Gastroesophageal sphincter (tissue), 4 donors: ENCODE results near the gene SLC7A1. TPM values are rescaled to one million over a fixed set of nuclear protein-coding genes. Genes with fewer than 3 reads are reported as not detected.

Experiments
- ATAC-seq: fragments of 150-250 bp; one replicate; pipeline ENCODE4 v1.9.1; 2016; ENCODE audit warnings: mild to moderate bottlenecking, moderate library complexity
- H3K27ac ChIP-seq, 4 donors: fragments of 200-600 bp; sonication (generic) in 3 of 4; 1 replicate in 3 of 4; 2 replicates in 1 of 4; pipeline ENCODE4 v1.5.1; 2016 to 2019
- H3K27me3 ChIP-seq: fragments of 200-600 bp; sonication (generic); one replicate; pipeline ENCODE4 v1.5.1; 2019
- H3K36me3 ChIP-seq, 2 donors: fragments of 200-600 bp; sonication (generic); one replicate each; pipeline ENCODE4 v1.5.1; 2019; ENCODE audit warnings: control low read depth in 1 of 2
- H3K4me1 ChIP-seq, 3 donors: fragments of 200-600 bp; sonication (generic); 1 replicate in 2 of 3; 2 replicates in 1 of 3; pipeline ENCODE4 v1.5.1; 2016 to 2019; ENCODE audit warnings: control low read depth in 2 of 3
- H3K4me3 ChIP-seq, 2 donors: fragments of 200-600 bp; sonication (generic); one replicate each; pipeline ENCODE4 v1.5.1; 2019; ENCODE audit warnings: mild to moderate bottlenecking in 1 of 2, moderate library complexity in 1 of 2
- H3K9me3 ChIP-seq, 3 donors: fragments of 200-600 bp; sonication (generic); one replicate each; pipeline ENCODE4 v1.5.1; 2017 to 2019; ENCODE audit warnings: control low read depth in 2 of 3
- CTCF ChIP-seq, 4 experiments: fragments of 200-600 bp in 2 of 4; fragments of 450-650 bp in 2 of 4; sonication (generic) in 1 of 4; IDR thresholded peaks; one replicate each; pipeline ENCODE4 v1.5.1; 2017 to 2019; ENCODE audit warnings: antibody characterized with exemption in 4 of 4, mild to moderate bottlenecking in 2 of 4, moderate library complexity in 2 of 4
- EP300 ChIP-seq: sonication (generic); formaldehyde crosslinking; IDR thresholded peaks from one replicate; pipeline ENCODE4 v1.6.1; 2017; ENCODE audit warnings: antibody characterized with exemption, mild to moderate bottlenecking
- POLR2A ChIP-seq, 2 donors: fragments of 450-650 bp; IDR thresholded peaks; one replicate each; pipeline ENCODE4 v1.6.1; 2017; ENCODE audit warnings: antibody characterized with exemption in 2 of 2, mild to moderate bottlenecking in 2 of 2, moderate library complexity in 1 of 2
- POLR2AphosphoS5 ChIP-seq: sonication (generic); formaldehyde crosslinking; IDR thresholded peaks from one replicate; pipeline ENCODE4 v1.6.1; 2017; ENCODE audit warnings: antibody characterized with exemption
- WGBS, 2 donors: methylation state at CpG; one replicate each; pipeline ENCODE4 v1.1.5; 2018; ENCODE audit warnings: low coverage in 1 of 2; 5-methylcytosine and 5-hydroxymethylcytosine counted together
- total RNA-seq, 4 donors: library from RNA; depleted of rRNA; stranded (reverse); fragments of >200 nt; gene quantifications; one replicate each; pipeline ENCODE4 v1.1.0, GENCODE V29; 2016

Gene SLC7A1
- total RNA-seq, 4 donors from 2014 or later, result 13.5 to 33.8 (median 22.1) TPM

GRCh38 chr13:29564818-29565217 lies 30.7 kb downstream of the SLC7A1 start:
- peaks cover 0 to 32% (median 6%) of the 10 kb centered on the region in 3 donors for H3K4me1 ChIP-seq
- H3K27me3 ChIP-seq, result no peaks in the 10 kb centered on the region
- ATAC-seq, result no peak
- H3K9me3 ChIP-seq, result no peaks in the 10 kb centered on the region
- no peak overlapping the region for H3K4me3 ChIP-seq
- peak overlapping the region in 2 of 4 donors; percentile 26 to 38 for H3K27ac ChIP-seq
- H3K36me3 ChIP-seq, result no peaks in the 10 kb centered on the region
- TF ChIP-seq POLR2A (IDR thresholded peaks at IDR 0.05) (no peak), POLR2AphosphoS5 (no peak), CTCF (IDR thresholded peaks at IDR 0.05) (peak in 2 of 4 experiments; percentile 11 to 33), EP300 (no peak)

GRCh38 chr13:29564373-29564772 lies 31.1 kb downstream of the SLC7A1 start:
- Histone ChIP-seq H3K4me1 (peaks cover 0 to 28% (median 4%) of the 10 kb centered on the region in 3 donors), H3K36me3 (no peaks in the 10 kb centered on the region), H3K4me3 (no peak overlapping the region), H3K9me3 (no peaks in the 10 kb centered on the region), H3K27me3 (no peaks in the 10 kb centered on the region), H3K27ac (no peak overlapping the region)
- ATAC-seq, result no peak
- WGBS, 2 donors, result 88 to 92% methylated on average over 5 of the region's 5 CpGs
- TF ChIP-seq POLR2A (IDR thresholded peaks at IDR 0.05), result no peak
- TF ChIP-seq EP300, result no peak
- no peak for TF ChIP-seq POLR2AphosphoS5
- no peak for TF ChIP-seq CTCF (IDR thresholded peaks at IDR 0.05)

- TF ChIP-seq POLR2A (IDR thresholded peaks at IDR 0.05), result no peak
- no peak for TF ChIP-seq EP300
- TF ChIP-seq CTCF (IDR thresholded peaks at IDR 0.05), result no peak
- no peak for TF ChIP-seq POLR2AphosphoS5
- no peak for ATAC-seq
Observed at GRCh38 chr13:29563941-29564340, 31.5 kb downstream of the SLC7A1 start.

GRCh38 chr13:29562786-29563438 lies 32.6 kb downstream of the SLC7A1 start:
- no peaks in the 10 kb centered on the region for H3K36me3 ChIP-seq
- no peaks in the 10 kb centered on the region for H3K9me3 ChIP-seq
- no peak overlapping the region for H3K27ac ChIP-seq
- ATAC-seq, result no peak
- peaks cover 0 to 21% (median 4%) of the 10 kb centered on the region in 3 donors for H3K4me1 ChIP-seq
- TF ChIP-seq POLR2AphosphoS5 (no peak), CTCF (IDR thresholded peaks at IDR 0.05) (no peak)
- 89 to 90% methylated on average over 4 to 7 of the region's 7 CpGs for WGBS, 2 donors
- no peaks in the 10 kb centered on the region for H3K27me3 ChIP-seq
- no peak overlapping the region for H3K4me3 ChIP-seq

More at GRCh38 chr13:29563941-29564340, 31.5 kb downstream of the SLC7A1 start:
- 62 to 74% methylated on average over 2 to 6 of the region's 6 CpGs for WGBS, 2 donors
- H3K4me1 ChIP-seq, result peaks cover 0 to 24% (median 4%) of the 10 kb centered on the region in 3 donors
- no peaks in the 10 kb centered on the region for H3K9me3 ChIP-seq
- H3K27me3 ChIP-seq, result no peaks in the 10 kb centered on the region
- no peaks in the 10 kb centered on the region for H3K36me3 ChIP-seq
- no peak overlapping the region for H3K4me3 ChIP-seq
- H3K27ac ChIP-seq, result no peak overlapping the region

- Histone ChIP-seq H3K4me1 (peaks cover 0 to 18% (median 4%) of the 10 kb centered on the region in 3 donors), H3K27me3 (no peaks in the 10 kb centered on the region), H3K27ac (no peak overlapping the region), H3K9me3 (no peaks in the 10 kb centered on the region), H3K36me3 (no peaks in the 10 kb centered on the region), H3K4me3 (no peak overlapping the region)
- WGBS, 2 donors, result 55 to 83% methylated on average over 3 to 6 of the region's 6 CpGs
- TF ChIP-seq CTCF (IDR thresholded peaks at IDR 0.05), result no peak
- TF ChIP-seq EP300, result no peak
- TF ChIP-seq POLR2A (IDR thresholded peaks at IDR 0.05), result no peak
- TF ChIP-seq POLR2AphosphoS5, result no peak
- no peak for ATAC-seq
Observed at GRCh38 chr13:29561918-29562317, 33.6 kb downstream of the SLC7A1 start.
